ENCODE results near the gene GID8. TPM values are rescaled to one million over a fixed set of nuclear protein-coding genes. Genes with fewer than 3 reads are reported as not detected.

GID8 gene
- polyA plus RNA-seq, 2 of the 4 experiments (the other 2 are of a cell fraction) = 19.2 to 24.5 TPM

DNA sequence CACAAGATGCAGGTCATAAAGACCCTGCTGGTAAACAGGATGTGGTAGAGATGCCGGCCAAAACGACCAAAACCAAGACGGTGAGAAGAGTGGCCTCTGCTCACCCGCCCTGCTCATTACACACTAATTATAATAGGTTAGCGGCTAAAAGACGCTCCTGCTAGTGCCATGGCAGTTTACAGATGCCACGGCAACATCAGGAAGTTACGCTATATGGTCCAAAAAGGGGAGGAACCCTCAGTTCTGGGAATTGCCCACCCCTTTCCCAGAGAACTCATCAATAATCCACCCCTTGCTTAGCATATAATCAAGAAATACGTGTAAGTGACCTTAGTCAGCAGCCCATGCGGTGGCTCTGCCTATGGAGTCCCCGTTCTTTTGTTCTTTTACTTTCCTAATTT, 51.3 kb downstream of the GID8 start (continued):
- TF ChIP-seq, protein P1, sequence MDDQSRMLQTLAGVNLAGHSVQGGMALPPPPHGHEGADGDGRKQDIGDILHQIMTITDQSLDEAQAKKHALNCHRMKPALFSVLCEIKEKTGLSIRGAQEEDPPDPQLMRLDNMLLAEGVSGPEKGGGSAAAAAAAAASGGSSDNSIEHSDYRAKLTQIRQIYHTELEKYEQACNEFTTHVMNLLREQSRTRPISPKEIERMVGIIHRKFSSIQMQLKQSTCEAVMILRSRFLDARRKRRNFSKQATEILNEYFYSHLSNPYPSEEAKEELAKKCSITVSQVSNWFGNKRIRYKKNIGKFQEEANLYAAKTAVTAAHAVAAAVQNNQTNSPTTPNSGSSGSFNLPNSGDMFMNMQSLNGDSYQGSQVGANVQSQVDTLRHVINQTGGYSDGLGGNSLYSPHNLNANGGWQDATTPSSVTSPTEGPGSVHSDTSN (IDR thresholded peaks at IDR 0.05) = no peak
- TF ChIP-seq ESRRA (IDR thresholded peaks at IDR 0.05; ENCODE audit: borderline replicate concordance, low read length) (no peak), SMC3 (IDR thresholded peaks at IDR 0.05) (no peak), JUN (IDR thresholded peaks at IDR 0.05) (no peak)

DNA sequence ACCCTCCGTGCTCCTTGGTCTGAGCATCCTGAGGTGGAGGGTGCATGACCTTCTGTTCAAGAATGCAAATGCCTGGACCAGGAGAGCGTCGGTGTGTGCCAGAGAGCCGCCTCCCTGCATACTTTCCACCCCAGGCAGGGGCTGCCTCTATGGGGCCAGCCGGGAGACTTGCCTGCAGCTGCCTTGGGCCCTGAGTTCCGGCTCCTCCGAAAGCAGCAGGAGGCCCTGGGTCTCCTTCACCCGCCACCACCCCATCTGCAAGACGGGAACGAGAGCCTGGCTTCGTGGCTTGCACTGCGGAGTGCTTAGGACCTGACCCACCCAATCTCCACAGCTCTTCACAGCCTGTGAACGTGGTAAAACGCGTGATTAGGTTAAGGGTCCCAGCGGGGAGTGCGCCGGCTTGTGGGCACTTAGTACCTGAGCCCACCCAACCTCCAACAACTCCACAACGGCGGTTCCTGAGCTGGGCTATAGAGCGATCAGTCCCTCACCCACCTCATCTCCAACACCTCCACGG, 52.4 kb downstream of the GID8 start:
- TF ChIP-seq, protein P2, sequence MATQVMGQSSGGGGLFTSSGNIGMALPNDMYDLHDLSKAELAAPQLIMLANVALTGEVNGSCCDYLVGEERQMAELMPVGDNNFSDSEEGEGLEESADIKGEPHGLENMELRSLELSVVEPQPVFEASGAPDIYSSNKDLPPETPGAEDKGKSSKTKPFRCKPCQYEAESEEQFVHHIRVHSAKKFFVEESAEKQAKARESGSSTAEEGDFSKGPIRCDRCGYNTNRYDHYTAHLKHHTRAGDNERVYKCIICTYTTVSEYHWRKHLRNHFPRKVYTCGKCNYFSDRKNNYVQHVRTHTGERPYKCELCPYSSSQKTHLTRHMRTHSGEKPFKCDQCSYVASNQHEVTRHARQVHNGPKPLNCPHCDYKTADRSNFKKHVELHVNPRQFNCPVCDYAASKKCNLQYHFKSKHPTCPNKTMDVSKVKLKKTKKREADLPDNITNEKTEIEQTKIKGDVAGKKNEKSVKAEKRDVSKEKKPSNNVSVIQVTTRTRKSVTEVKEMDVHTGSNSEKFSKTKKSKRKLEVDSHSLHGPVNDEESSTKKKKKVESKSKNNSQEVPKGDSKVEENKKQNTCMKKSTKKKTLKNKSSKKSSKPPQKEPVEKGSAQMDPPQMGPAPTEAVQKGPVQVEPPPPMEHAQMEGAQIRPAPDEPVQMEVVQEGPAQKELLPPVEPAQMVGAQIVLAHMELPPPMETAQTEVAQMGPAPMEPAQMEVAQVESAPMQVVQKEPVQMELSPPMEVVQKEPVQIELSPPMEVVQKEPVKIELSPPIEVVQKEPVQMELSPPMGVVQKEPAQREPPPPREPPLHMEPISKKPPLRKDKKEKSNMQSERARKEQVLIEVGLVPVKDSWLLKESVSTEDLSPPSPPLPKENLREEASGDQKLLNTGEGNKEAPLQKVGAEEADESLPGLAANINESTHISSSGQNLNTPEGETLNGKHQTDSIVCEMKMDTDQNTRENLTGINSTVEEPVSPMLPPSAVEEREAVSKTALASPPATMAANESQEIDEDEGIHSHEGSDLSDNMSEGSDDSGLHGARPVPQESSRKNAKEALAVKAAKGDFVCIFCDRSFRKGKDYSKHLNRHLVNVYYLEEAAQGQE (IDR thresholded peaks at IDR 0.05) = no peak
- TF ChIP-seq PHF8 (IDR thresholded peaks at IDR 0.05; ENCODE audit: borderline replicate concordance, low read depth) = no peak
- TF ChIP-seq FOSB (CRISPR knock-in tag; IDR thresholded peaks at IDR 0.05) = no peak
- TF ChIP-seq, protein P3, sequence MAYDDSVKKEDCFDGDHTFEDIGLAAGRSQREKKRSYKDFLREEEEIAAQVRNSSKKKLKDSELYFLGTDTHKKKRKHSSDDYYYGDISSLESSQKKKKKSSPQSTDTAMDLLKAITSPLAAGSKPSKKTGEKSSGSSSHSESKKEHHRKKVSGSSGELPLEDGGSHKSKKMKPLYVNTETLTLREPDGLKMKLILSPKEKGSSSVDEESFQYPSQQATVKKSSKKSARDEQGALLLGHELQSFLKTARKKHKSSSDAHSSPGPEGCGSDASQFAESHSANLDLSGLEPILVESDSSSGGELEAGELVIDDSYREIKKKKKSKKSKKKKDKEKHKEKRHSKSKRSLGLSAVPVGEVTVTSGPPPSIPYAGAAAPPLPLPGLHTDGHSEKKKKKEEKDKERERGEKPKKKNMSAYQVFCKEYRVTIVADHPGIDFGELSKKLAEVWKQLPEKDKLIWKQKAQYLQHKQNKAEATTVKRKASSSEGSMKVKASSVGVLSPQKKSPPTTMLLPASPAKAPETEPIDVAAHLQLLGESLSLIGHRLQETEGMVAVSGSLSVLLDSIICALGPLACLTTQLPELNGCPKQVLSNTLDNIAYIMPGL (CRISPR knock-in tag; IDR thresholded peaks at IDR 0.05; ENCODE audit: borderline replicate concordance) = no peak
- TF ChIP-seq ESRRA (IDR thresholded peaks at IDR 0.05; ENCODE audit: borderline replicate concordance, low read length) = no peak
- no peak for TF ChIP-seq JUNB (IDR thresholded peaks at IDR 0.05)
- no peak for TF ChIP-seq POLR2AphosphoS2 (conservative IDR thresholded peaks at IDR 0.05; ENCODE audit: low read length)
- TF ChIP-seq BHLHE40 (IDR thresholded peaks at IDR 0.05; ENCODE audit: low read depth, low read length) = no peak
- TF ChIP-seq CHD2 (IDR thresholded peaks at IDR 0.05; ENCODE audit: low read length, partially characterized antibody) = no peak
- TF ChIP-seq, protein P4, sequence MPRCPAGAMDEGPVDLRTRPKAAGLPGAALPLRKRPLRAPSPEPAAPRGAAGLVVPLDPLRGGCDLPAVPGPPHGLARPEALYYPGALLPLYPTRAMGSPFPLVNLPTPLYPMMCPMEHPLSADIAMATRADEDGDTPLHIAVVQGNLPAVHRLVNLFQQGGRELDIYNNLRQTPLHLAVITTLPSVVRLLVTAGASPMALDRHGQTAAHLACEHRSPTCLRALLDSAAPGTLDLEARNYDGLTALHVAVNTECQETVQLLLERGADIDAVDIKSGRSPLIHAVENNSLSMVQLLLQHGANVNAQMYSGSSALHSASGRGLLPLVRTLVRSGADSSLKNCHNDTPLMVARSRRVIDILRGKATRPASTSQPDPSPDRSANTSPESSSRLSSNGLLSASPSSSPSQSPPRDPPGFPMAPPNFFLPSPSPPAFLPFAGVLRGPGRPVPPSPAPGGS (IDR thresholded peaks at IDR 0.05) = no peak
- TF ChIP-seq, protein P5, sequence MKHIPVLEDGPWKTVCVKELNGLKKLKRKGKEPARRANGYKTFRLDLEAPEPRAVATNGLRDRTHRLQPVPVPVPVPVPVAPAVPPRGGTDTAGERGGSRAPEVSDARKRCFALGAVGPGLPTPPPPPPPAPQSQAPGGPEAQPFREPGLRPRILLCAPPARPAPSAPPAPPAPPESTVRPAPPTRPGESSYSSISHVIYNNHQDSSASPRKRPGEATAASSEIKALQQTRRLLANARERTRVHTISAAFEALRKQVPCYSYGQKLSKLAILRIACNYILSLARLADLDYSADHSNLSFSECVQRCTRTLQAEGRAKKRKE (CRISPR knock-in tag; IDR thresholded peaks at IDR 0.05; ENCODE audit: low read depth) = no peak
- no peak for TF ChIP-seq EHMT2 (IDR thresholded peaks at IDR 0.05; ENCODE audit: low read depth)
- no peak for TF ChIP-seq RCOR1 (IDR thresholded peaks at IDR 0.05; ENCODE audit: low read depth, low read length)
- FAIRE-seq = no peak
- DNase-seq (ENCODE audit: low read depth in 1 of 2, low spot score in 1 of 2) = no peak

More for the DNA sequence above, 52.4 kb downstream of the GID8 start:
- POLR2A ChIA-PET = no interaction called here
- CTCF ChIA-PET = interaction anchor here (1.0 to 7.5 kb wide), 4 partner anchors 11 to 83 kb away, joined by 3 to 44 read pairs (median 4); no protein-coding TSS in a partner anchor
- peak in 1 of 2 experiments; percentile 10; a peak in 1 of 6 replicates for ATAC-seq
- Histone ChIP-seq H3K27ac (no peak overlapping the region), H3K4me3 (no peak overlapping the region), H3K9me3 (no peaks in the 10 kb centered on the region), H3K4me2 (no peak overlapping the region), H3K4me1 (no peaks in the 10 kb centered on the region)
- 47% methylated on average over 19 of the region's 22 CpGs for WGBS (ENCODE audit: missing lambda C conversion rate)

All from A549 (cell line).